GM19455 (cell line): Measurements from ENCODE around the gene PRELID1.

ENCODE experiments used
- ATAC-seq: cut with Tn5 transposase; IDR thresholded peaks from one replicate; pipeline ENCODE4 v1.9.1; 2021; ENCODE audit not compliant: unreplicated experiment

PRELID1 gene

GRCh38 chr5:177355868-177356168 lies 52.2 kb downstream of the PRELID1 start:
- ATAC-seq: no peak
